ENCODE measurements around the gene DUSP8.
"Not testable (repeated sequence)": the region's sequence is repeated elsewhere in the genome, so short reads cannot be mapped to it uniquely, and the experiment has no call there.

DUSP8 gene, protein sequence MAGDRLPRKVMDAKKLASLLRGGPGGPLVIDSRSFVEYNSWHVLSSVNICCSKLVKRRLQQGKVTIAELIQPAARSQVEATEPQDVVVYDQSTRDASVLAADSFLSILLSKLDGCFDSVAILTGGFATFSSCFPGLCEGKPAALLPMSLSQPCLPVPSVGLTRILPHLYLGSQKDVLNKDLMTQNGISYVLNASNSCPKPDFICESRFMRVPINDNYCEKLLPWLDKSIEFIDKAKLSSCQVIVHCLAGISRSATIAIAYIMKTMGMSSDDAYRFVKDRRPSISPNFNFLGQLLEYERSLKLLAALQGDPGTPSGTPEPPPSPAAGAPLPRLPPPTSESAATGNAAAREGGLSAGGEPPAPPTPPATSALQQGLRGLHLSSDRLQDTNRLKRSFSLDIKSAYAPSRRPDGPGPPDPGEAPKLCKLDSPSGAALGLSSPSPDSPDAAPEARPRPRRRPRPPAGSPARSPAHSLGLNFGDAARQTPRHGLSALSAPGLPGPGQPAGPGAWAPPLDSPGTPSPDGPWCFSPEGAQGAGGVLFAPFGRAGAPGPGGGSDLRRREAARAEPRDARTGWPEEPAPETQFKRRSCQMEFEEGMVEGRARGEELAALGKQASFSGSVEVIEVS

DNA sequence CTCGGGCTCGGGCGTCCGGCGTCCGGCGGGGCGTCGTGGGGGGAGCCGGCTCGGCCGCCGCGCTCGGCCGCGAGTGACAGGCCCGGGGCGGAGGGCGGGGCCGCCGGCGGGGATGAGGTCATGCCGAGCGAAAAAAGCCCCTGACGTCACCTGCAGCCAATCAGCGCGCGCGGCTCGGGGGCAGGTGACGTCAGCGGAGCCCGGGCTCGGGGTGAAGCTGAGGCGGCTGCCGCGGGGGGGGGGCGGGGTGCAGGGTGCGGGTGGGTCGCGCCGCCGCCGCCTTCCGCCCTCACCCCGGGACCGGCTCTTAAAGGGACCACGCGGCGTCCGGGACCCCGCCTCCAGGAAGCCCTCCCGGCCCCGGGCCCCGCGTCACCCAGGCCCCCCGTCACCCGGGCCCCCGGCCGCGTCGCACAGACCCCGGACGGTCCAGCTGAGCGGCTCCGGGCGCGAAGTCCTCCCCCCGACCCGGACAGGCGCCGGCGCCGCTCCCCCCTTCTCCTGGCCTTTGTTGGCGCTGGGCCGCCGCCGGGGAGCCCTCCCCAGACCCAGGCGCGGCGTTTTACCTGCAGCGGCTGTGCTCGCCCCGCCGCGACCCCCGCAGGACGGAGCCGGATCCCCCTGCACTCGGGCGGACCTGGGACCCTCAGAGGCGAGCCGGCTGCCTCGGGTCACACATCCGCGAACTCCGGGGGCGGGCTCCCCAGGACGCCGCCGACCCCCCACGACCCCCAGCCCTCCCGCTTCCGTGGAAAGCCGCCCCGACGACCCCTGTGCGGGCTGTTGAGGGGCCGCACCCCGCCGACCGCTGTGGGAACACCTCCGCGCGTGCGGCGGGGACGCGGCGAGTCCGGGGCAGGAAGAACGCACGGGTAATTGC lies at the start of gene DUSP8:
Gene DUSP8, minus strand, starts transcription at position 75 of the 880 bp plus-strand sequence. CDS start 6,445 bp downstream, outside the sequence.
- Histone ChIP-seq H3K36me3 (no peaks in the 10 kb centered on the region), H3K27ac (peak within 1 kb of the TSS; percentile 85 to 89), H3K4me1 (peaks cover 0 to 64% (median 58%) of the 10 kb centered on the region in 4 donors), H3K9me3 (no peaks in the 10 kb centered on the region), H3K4me3 (peak within 1 kb of the TSS; percentile 65 to 85), H3K27me3 (no peaks in the 10 kb centered on the region)
- peak; percentile 88 to 96 for DNase-seq
- intact Hi-C loops (cut with DNase I; ENCODE audit: low total_unique reads) = loop anchor here (1.0 to 10.0 kb wide), 2 partner anchors 25 to 118 kb away; no protein-coding TSS in a partner anchor
- TF ChIP-seq, protein P1, sequence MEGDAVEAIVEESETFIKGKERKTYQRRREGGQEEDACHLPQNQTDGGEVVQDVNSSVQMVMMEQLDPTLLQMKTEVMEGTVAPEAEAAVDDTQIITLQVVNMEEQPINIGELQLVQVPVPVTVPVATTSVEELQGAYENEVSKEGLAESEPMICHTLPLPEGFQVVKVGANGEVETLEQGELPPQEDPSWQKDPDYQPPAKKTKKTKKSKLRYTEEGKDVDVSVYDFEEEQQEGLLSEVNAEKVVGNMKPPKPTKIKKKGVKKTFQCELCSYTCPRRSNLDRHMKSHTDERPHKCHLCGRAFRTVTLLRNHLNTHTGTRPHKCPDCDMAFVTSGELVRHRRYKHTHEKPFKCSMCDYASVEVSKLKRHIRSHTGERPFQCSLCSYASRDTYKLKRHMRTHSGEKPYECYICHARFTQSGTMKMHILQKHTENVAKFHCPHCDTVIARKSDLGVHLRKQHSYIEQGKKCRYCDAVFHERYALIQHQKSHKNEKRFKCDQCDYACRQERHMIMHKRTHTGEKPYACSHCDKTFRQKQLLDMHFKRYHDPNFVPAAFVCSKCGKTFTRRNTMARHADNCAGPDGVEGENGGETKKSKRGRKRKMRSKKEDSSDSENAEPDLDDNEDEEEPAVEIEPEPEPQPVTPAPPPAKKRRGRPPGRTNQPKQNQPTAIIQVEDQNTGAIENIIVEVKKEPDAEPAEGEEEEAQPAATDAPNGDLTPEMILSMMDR (IDR thresholded peaks at IDR 0.05) = no peak

DNA sequence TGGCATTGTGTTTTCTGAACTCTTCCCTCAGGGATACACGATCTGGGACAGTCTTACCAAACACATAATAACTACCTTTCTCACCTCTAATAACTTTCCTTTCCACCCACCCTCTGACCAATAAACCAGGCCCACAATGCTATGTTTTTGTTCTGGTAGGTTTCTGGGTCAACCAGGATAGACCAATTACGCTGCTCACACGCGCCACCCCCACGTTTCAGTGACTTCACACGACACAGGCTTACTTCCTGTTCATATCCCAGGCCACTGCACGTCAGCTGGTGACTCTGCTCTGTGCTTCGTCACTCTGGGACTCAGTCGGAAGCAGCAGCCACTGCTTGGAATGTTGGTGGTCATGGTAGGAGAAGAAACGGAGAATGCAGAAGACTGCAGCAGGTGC lies 47.4 kb upstream of the DUSP8 start:
- Histone ChIP-seq H3K27ac (no peak overlapping the region), H3K4me1 (no peaks in the 10 kb centered on the region), H3K27me3 (peaks cover 0 to 32% of the 10 kb centered on the region in 2 donors), H3K4me3 (no peak overlapping the region), H3K9me3 (no peaks in the 10 kb centered on the region), H3K36me3 (no peaks in the 10 kb centered on the region)
- intact Hi-C loops (cut with DNase I; ENCODE audit: low total_unique reads) = no loop called here
- TF ChIP-seq, protein P1 (IDR thresholded peaks at IDR 0.05) = no peak
- DNase-seq = peak in 1 of 2 donors; percentile 24

DNA sequence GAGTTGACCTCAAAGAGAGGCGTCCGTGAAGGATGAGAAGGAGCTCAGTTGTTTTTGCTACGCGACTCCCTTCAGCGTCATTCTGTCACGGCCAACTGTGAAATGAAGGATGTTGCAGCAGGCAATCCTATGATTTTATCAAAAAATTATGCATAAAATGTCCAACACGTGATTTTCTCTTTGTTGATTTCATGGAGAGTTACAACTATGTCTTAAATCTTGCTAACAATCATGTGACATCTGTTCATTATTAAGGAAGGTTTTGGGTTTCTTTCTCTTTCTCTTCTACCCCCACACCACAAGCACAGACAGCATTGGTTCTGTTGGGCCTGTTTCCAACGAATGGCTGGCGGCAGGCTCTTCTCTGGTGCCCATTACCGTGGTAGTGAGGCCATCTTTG lies 46.2 kb upstream of the DUSP8 start:
- peaks cover 0 to 29% of the 10 kb centered on the region in 2 donors for H3K27me3 ChIP-seq
- no peak overlapping the region for H3K4me3 ChIP-seq
- intact Hi-C loops (cut with DNase I; ENCODE audit: low total_unique reads) = no loop called here
- H3K4me1 ChIP-seq = no peaks in the 10 kb centered on the region
- H3K9me3 ChIP-seq = no peaks in the 10 kb centered on the region
- no peaks in the 10 kb centered on the region for H3K36me3 ChIP-seq
- TF ChIP-seq, protein P1 (IDR thresholded peaks at IDR 0.05) = no peak
- DNase-seq = no peak
- H3K27ac ChIP-seq = no peak overlapping the region

DNA sequence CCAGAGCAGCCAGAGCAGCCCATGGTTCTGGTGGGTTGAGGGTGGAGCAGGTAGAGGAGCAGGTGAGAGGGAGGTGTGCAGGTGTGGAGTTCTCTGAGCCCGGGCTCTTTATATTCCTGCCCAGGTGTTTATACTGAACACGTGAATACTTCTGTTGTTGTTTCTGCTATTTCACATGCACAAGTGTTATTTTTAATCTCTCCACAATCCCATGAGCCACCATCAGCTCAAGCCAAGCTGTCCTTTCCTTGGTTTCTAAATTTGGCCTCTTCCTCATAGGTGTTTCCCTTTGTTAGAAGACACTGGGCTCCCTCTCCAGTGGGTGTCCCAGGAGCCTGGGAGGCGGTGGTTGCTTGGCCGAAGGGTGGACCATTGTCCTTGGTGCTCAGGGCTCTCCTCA lies 36.3 kb upstream of the DUSP8 start, which contains the start of gene KRTAP5-3:
Gene KRTAP5-3, minus strand, starts transcription at position 101 of the 400 bp plus-strand sequence. Its CDS starts 78 bp downstream, at position 23.
- no peaks in the 10 kb centered on the region for H3K4me1 ChIP-seq

DNA sequence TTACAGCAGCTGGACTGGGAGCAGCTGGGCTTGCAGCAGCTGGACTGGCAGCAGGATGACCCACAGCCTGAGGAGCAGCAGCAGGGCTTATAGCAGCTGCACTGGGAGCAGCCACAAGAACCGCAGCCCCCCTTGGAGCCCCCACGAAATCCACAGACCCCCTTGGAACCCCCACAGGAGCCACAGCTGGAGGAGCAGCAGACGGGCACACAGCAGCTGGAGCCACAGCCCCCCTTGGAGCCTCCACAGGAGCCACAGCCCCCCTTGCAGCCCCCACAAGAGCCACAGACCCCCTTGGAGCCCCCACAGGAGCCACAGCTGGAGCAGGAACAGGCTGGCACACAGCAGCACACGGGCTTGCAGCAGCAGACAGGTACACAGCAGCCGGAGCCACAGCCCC lies 35.8 kb upstream of the DUSP8 start:
- H3K27ac ChIP-seq; intact Hi-C loops (cut with DNase I; ENCODE audit: low total_unique reads); H3K4me3 ChIP-seq; H3K4me1 ChIP-seq; H3K9me3 ChIP-seq; H3K36me3 ChIP-seq: not testable (repeated sequence)
- peaks cover 0 to 41% of the 10 kb centered on the region in 2 donors for H3K27me3 ChIP-seq
- peak in 1 of 2 donors; percentile 41 for DNase-seq

More for the DNA sequence above, 36.3 kb upstream of the DUSP8 start, which contains the start of gene KRTAP5-3:
- H3K9me3 ChIP-seq = no peaks in the 10 kb centered on the region
- H3K4me3 ChIP-seq = no peak within 1 kb of the TSS
- TF ChIP-seq, protein P1 (IDR thresholded peaks at IDR 0.05) = no peak
- intact Hi-C loops (cut with DNase I; ENCODE audit: low total_unique reads) = no loop called here
- H3K27me3 ChIP-seq = peaks cover 0 to 41% of the 10 kb centered on the region in 2 donors
- H3K27ac ChIP-seq = no peak within 1 kb of the TSS
- H3K36me3 ChIP-seq = no peaks in the 10 kb centered on the region
- DNase-seq = peak in 1 of 2 donors; percentile 27

DNA sequence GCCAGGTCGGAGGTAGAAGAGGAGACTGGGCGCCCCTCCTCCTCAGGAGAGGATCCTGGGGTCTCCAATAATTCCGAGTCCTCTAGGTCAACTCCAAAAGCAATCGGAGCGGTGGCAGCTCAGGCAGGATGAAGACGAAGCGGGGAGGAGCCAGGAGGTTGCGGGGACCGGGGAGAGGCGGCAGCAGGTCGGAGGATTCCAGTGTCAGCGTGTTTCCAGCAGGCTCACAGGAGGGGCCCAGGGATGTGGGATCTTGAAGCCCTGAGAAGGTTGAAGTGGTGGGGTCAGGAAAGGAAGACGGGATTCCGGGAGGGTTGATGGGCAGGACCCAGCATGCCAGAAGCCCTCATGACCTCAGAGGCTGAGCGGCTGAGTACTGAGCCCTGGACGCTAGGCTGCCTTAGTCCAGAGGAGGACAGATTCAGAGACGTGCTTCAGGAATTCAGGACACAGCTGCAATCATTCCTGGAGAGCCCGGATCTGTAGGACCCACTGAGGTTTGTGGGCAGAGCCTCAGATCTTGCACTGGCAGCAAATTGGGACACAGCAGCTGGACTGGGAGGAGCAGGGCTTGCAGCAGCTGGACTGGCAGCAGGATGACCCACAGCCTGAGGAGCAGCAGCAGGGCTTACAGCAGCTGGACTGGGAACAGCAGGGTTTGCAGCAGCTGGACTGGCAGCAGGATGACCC lies 35.2 kb upstream of the DUSP8 start:
- peak in 1 of 2 donors; percentile 39 for DNase-seq
- H3K9me3 ChIP-seq; H3K4me3 ChIP-seq; H3K4me1 ChIP-seq; H3K36me3 ChIP-seq; H3K27ac ChIP-seq; intact Hi-C loops (cut with DNase I; ENCODE audit: low total_unique reads): not testable (repeated sequence)
- peaks cover 0 to 41% of the 10 kb centered on the region in 2 donors for H3K27me3 ChIP-seq

DNA sequence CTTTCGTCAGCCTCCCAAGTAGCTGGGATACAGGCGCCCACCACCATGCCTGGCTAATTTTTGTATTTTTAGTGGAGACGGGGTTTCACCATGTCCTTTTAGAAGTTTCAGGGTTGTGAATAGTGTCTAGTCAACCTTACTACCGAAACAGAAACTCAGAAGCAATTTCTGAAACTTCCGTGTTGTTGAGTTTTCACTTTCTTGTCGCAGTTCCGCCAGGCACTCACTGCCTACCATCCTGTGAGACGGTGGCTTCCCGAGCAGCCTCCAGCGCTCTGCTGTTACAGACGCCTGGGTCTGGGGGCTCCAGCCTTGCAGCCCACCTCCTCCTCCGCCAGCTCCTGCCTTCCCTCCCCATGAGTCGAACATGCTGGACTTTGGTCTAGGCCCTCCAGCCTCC lies 33.9 kb upstream of the DUSP8 start:
- H3K4me1 ChIP-seq; intact Hi-C loops (cut with DNase I; ENCODE audit: low total_unique reads); H3K4me3 ChIP-seq; H3K36me3 ChIP-seq; H3K27ac ChIP-seq; H3K9me3 ChIP-seq: not testable (repeated sequence)
- H3K27me3 ChIP-seq = peaks cover 0 to 41% of the 10 kb centered on the region in 2 donors
- DNase-seq = peak in 1 of 2 donors; percentile 27

Data from tibial artery (tissue), 4 donors.